Keratinocyte (primary cell): ENCODE data around the gene FLNB.

Experiments used
- EZH2 ChIP-seq: IDR thresholded peaks from one replicate; pipeline ENCODE4 v1.6.1; 2012; ENCODE audit warnings: inconsistent platforms, mild to moderate bottlenecking, low read length, moderate library complexity
- TF ChIP-seq, protein P1 (sequence below), 3 experiments: IDR thresholded peaks in 1 of 3; conservative IDR thresholded peaks in 1 of 3; optimal IDR thresholded peaks in 1 of 3; 2 replicates in 2 of 3; 3 replicates in 1 of 3; pipeline versions ENCODE3 to v1.5.1; 2011; ENCODE audit warnings: low read length in 3 of 3, mild to moderate bottlenecking in 3 of 3, moderate library complexity in 2 of 3, control low read depth in 1 of 3, inconsistent platforms in 1 of 3; ENCODE audit not compliant: insufficient read depth in 2 of 3; ENCODE audit errors: extremely low read depth in 1 of 3

DNA sequence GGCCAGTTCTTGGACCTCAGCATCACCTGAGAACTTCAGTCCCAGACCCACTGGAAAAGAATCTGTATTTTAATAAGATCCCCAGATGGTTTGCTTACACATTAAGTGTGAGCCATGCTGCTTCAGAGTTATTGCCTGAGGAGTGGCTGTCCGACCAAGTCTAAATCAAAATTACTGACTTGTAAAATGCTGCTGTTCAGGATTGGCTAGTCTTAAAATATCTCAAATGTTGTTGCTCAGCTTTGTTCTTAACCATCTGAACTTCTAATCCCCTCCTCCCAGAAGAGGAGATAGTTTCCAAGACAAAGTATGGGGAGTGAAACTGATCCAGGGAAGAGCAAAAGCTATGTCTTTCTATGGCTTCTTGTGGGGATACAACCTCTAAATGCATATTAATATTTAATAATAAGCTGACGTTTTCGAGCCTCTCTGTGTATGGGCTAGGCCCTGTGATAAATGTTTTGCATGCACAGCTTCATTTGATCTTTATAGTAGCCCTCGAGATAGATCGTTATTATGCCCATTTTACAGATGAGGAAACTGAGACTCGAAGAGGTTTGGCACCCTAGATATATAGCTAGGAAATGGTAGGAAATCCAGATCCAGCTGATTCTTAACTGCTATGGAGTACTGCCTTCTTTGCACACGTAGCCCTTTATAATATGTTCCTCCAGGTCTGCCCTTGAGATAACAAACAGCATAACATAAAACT, 150.4 kb downstream of the FLNB start:
- TF ChIP-seq EZH2, result no peak
- TF ChIP-seq, protein P1, sequence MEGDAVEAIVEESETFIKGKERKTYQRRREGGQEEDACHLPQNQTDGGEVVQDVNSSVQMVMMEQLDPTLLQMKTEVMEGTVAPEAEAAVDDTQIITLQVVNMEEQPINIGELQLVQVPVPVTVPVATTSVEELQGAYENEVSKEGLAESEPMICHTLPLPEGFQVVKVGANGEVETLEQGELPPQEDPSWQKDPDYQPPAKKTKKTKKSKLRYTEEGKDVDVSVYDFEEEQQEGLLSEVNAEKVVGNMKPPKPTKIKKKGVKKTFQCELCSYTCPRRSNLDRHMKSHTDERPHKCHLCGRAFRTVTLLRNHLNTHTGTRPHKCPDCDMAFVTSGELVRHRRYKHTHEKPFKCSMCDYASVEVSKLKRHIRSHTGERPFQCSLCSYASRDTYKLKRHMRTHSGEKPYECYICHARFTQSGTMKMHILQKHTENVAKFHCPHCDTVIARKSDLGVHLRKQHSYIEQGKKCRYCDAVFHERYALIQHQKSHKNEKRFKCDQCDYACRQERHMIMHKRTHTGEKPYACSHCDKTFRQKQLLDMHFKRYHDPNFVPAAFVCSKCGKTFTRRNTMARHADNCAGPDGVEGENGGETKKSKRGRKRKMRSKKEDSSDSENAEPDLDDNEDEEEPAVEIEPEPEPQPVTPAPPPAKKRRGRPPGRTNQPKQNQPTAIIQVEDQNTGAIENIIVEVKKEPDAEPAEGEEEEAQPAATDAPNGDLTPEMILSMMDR (optimal IDR thresholded peaks at IDR 0.05 in 1 of 3, IDR thresholded peaks at IDR 0.05 in 1 of 3, conservative IDR thresholded peaks at IDR 0.05 in 1 of 3; ENCODE audit: extremely low read depth in 1 of 3, insufficient read depth in 2 of 3, low read length in 3 of 3), result no peak
